Cardiac fibroblast (primary cell): ENCODE results near the gene SETBP1.
A peak's percentile ranks its signal among the peaks of the same experiment; 100 is the strongest.

ENCODE experiments used
- DNase-seq, 2 donors: peaks; one replicate each; pipeline versions ENCODE4 v3.0.0 to v3.0.0-alpha.2; 2010; ENCODE audit warnings: low read depth in 2 of 2
- H3K4me3 ChIP-seq, 2 donors: replicated peaks in 1 of 2; 1 replicate in 1 of 2; 2 replicates in 1 of 2; pipeline ENCODE4 v1.5.1; 2011; ENCODE audit warnings: low read depth in 2 of 2, low read length in 2 of 2, mild to moderate bottlenecking in 2 of 2, moderate library complexity in 1 of 2
- CTCF ChIP-seq: IDR thresholded peaks from one replicate; pipeline ENCODE4 v1.5.1; 2011; ENCODE audit warnings: low read depth, mild to moderate bottlenecking, low read length, inconsistent platforms

SETBP1 gene

GRCh38 chr18:44709307-44710126 is 28.8 kb downstream of the SETBP1 start:
- H3K4me3 ChIP-seq, result no peak overlapping the region
- no peak for DNase-seq
- TF ChIP-seq CTCF, result no peak

- no peak for DNase-seq
- no peak overlapping the region for H3K4me3 ChIP-seq
- no peak for TF ChIP-seq CTCF
These were observed 30.2 kb downstream of the SETBP1 start for GRCh38 chr18:44710931-44711330.

- no peak overlapping the region for H3K4me3 ChIP-seq
- no peak for TF ChIP-seq CTCF
- no peak for DNase-seq
These were observed 31.3 kb downstream of the SETBP1 start for GRCh38 chr18:44712025-44712424.

DNA sequence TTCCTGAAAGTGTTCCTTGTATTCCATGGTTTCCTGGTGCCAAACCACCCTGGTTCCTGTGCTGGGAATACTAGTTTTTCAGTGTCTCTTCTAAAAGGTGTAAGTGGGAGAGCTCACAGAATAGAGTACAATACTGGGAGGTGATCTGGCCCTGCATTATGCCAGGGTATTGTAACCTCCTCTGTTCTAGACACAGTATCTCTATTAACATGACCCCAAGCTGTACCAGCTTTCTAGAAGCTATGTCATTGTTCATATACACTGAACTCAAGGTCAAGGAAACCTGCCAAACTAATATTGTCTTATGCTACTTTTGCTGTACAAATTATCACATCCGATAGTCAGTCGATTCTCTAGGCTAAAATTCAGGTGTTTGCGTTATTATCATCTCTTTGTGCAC is 32.7 kb downstream of the SETBP1 start:
- TF ChIP-seq CTCF, result no peak
- no peak overlapping the region for H3K4me3 ChIP-seq
- no peak for DNase-seq

GRCh38 chr18:44714376-44714775 is 33.7 kb downstream of the SETBP1 start:
- no peak for DNase-seq
- TF ChIP-seq CTCF, result no peak

DNA sequence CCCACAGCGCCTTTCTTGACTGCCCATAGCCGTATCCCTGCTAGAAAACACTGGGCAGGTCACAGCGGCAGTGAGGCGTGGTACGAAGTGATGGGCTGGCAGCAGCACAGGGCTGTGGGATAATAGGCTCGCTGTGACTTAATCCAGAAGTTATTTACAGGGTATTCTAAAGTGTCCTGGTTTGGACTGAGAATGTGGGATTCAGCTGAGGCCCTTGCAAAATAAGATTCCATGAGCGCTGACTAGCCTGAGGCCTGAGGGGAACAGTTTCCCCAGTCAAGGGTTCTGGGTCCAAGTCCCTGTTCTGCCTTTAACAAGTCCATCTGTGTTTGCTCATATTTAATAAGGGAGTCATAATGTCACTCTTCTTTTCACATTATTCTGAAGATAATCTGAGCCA is 34.6 kb downstream of the SETBP1 start:
- DNase-seq, result peak; percentile 45 to 53
- TF ChIP-seq CTCF, result no peak
- H3K4me3 ChIP-seq, result no peak overlapping the region

More at GRCh38 chr18:44714376-44714775, 33.7 kb downstream of the SETBP1 start:
- H3K4me3 ChIP-seq, result no peak overlapping the region

- H3K4me3 ChIP-seq, result no peak overlapping the region
- TF ChIP-seq CTCF, result no peak
- no peak for DNase-seq
These were observed 35.2 kb downstream of the SETBP1 start for GRCh38 chr18:44715842-44716241.
